HTERT RPE-1 (cell line): ENCODE measurements around the gene SULT1B1.

Experiments
- in situ Hi-C: fragments of 300-500 bp; cut with MboI; formaldehyde crosslinking; loops from 4 replicates; pipeline ENCODE4 v1.14.3; 2020; ENCODE audit warnings: low sequenced_read_pairs

SULT1B1 gene

GRCh38 chr4:69701696-69702095 is 58.7 kb downstream of the SULT1B1 start:
- in situ Hi-C loops, result no loop called here

GRCh38 chr4:69697536-69698242 is 62.7 kb downstream of the SULT1B1 start:
- in situ Hi-C loops, result no loop called here

GRCh38 chr4:69689599-69689998 is 70.8 kb downstream of the SULT1B1 start:
- in situ Hi-C loops, result no loop called here

GRCh38 chr4:69684804-69685203 is 75.6 kb downstream of the SULT1B1 start:
- in situ Hi-C loops, result no loop called here
